ENCODE measurements around the gene ZNF385B.

The ZNF385B gene

GRCh38 chr2:179856205-179856604, 5.2 kb downstream of the ZNF385B start:
- no peak for DNase-seq

DNA sequence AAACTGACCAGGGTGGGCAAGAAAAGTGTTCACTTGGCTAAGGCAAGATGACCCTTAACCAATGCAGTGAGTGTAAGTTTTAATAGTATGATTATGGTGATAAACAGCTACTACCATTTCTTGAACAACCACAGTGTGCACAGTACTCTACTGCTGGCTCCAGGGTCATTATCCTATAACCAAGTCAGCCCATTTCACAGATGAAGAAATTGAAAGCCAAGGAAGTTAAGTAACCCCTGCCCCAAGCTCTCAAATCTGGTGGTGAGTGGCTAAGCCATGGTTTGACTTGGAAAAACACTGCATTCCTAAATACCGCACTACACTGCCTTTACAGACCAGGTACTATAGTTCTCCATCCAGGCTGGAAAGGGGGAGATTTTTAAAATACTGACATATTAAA, 5.7 kb downstream of the ZNF385B start:
- DNase-seq = no peak

- no peak for DNase-seq
These were observed 6.5 kb downstream of the ZNF385B start for GRCh38 chr2:179854891-179855290.

DNA sequence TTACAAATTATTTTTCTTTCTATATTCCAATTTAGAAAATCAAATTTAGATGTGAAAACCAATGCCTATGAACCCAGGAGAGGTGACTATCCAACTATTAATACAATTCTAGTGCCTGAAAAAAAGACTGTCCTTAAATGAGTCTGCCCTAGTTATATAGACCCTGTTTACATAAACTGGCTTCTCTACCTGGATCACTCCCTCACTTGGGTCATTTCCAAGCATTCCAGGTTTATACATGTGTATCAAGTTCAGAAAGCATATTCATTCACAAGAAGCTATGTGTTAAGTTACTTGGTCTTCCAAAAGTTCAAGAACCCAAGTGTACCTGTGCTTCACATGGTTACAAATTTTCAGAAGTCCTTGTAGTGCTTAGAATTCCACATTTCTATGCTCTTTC, 8.3 kb downstream of the ZNF385B start:
- DNase-seq = no peak

DNA sequence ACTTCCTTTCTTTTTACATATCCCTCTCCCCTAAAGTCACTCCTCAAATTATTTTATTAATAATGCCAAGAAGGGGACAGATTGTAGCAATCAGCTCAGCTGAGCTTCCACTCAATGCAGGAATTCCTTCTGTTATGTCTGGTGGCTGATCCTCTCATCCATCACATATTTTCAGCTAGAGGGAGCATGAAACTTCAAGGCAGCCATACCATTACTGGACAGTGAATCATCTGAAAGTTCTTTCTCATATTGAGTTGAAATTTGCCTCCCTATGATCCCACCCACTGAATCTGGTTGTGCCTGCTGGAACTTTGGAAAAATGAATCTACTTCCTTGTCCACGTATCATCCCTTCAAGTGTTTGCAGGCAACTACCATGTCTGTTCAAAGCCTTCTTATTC, 11.2 kb downstream of the ZNF385B start:
- no peak for DNase-seq

DNA sequence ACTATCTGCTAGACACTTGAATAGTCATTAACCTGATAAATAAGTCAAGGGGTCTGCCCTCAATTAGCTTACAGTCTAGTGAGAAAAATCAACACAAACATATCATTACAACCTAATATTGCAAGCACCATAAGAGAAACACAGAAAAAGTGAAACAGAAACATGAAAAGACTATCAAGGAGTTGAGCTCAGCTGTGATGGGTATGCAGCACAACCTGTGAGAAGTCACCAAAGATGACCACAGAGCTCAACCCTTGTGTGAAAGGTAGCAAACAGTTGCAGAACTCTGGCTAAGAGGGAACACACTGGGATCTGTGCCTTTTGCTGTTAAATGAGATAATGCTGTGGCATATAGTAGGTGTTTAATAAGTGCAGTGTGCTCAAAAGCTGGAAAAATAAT, 11.7 kb downstream of the ZNF385B start:
- no peak for DNase-seq

- no peak for DNase-seq
These were observed 17.9 kb downstream of the ZNF385B start for GRCh38 chr2:179843541-179843940.

DNA sequence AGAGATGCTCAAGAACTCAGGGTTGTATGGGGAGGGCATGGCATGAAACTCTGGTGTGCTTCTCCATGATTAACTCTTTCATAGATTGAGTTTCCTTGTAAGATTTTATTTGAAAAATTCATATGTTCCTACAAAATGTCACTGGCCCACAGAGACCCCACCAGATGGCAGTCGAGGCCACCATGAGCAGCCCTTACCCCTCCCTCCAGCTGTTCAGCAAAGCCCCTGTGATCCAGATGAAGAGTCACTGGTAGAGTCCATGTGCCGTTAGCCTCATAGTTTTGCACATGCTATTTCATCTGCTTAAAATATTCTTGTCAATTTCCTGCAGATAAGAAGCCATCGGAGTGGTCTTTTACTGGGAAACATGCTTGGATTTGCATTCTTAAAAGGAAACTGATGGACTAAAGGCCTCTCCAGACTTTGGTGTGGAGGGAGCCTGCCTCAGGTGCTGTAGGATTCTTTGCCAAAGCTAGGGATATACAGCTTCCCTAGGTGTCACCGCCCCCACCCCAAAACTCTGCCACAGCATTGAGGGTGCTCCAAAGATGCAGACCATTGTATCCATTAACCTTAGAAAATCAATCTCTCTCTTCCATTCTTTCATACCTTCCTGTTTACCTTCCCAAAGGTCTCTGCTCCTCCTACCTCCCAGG, 18.8 kb downstream of the ZNF385B start:
- peak in 1 of 51 donors; percentile 2 for DNase-seq

- no peak for DNase-seq
These were observed 20.6 kb downstream of the ZNF385B start for GRCh38 chr2:179840840-179841239.

- no peak for DNase-seq
These were observed 24.0 kb downstream of the ZNF385B start for GRCh38 chr2:179837408-179837807.

- DNase-seq = no peak
These were observed 31.2 kb downstream of the ZNF385B start for GRCh38 chr2:179830043-179830787.

- DNase-seq = no peak
These were observed 35.1 kb downstream of the ZNF385B start for GRCh38 chr2:179826297-179826696.

- DNase-seq = no peak
These were observed 35.9 kb downstream of the ZNF385B start for GRCh38 chr2:179825494-179825893.

DNA sequence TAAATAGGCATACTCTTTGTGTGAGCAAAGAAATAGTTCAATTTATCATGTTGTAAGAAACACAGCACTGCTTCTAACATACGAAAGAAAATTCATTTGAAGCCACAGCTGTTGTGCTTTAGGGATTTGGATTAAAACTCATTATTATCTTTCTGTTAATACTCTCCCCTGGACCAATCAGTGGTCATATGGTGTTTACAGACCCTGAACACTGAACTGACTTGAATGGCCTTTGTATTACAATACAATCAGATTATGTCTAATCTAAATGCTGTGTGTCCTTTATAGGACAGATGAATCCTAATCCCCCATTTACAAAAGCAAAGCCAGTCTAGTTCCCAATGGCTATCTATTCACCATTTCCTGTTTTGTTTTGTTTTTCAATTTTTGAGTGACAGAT, 36.5 kb downstream of the ZNF385B start:
- DNase-seq = no peak

DNA sequence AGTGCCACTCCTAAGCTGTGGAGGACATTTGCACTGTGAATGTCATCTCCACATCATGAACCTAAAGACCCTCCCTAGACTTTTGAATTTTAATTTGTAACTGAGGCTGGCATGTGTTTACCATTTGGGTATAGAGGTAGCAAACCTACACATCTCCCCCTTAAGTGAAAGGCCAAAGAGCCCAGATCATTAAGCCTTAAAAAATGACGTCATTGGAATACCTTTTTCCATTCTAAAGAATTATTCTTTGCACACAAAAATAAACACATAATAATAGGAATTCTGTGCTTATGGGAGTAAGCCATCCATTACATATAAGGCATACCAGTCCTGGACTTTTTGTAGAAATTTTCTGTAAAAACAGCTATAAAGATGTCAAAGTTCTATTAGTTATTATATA, 38.9 kb downstream of the ZNF385B start:
- DNase-seq = no peak

- DNase-seq = no peak
These were observed 42.9 kb downstream of the ZNF385B start for GRCh38 chr2:179818546-179818945.

- no peak for DNase-seq
These were observed 44.1 kb downstream of the ZNF385B start for GRCh38 chr2:179817181-179817841.

DNA sequence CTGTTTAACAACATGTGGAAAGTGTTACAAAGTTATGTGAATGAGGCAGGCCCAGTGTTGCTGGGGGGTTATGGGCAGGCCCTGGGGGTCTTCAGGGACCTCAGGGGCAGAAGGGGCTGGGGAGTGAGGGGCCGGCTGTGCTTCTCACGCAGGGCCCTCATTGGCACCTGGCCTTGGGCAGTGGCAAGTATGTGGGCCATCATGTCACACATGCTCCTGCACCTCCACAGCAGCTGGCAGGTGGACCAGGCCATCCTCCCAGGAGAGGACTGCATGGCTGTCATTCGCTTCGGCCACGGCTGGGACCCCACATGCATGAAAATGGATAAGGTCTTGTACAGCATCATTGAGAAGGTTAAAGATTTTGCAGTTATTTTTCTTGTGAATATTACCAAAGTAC, 47.4 kb downstream of the ZNF385B start:
- no peak for DNase-seq

- no peak for DNase-seq
These were observed 48.9 kb downstream of the ZNF385B start for GRCh38 chr2:179812501-179812900.

DNA sequence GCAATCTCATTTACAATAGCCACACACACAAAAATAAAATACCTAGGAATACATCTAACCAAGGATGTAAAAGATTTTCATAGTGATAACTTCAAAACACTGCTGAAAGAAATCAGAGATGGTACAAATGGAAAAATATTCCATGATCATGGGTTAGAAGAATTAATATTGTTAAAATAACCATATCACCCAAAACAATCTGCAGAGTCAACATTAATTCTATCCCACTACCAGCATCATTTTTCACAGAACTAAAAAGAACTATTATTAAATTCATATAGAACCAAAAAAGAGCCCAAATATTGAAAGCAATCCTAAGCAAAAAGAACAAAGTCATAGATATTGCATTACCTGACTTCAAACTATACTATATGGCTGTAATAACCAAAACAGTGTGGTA, 50.4 kb downstream of the ZNF385B start:
- no peak for DNase-seq

DNA sequence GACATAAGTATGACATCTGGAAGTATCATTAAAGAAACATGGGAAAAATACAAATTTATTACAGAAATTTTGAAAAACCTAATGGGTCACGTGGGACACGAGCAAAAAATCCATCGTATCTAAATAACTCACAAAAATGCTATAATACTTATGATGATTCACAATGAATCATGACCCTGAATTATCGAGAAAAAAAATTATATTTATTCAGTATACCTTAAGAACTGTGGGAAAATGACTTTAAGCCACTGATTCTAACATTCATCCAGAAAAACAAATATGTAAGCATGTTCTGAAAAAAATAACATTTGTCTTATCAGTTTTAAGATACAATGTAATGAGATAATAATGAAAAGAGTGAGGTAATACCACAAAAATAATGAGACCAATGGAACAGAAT, 51.8 kb downstream of the ZNF385B start:
- DNase-seq = no peak

- DNase-seq = no peak
These were observed 56.4 kb downstream of the ZNF385B start for GRCh38 chr2:179805001-179805400.

DNA sequence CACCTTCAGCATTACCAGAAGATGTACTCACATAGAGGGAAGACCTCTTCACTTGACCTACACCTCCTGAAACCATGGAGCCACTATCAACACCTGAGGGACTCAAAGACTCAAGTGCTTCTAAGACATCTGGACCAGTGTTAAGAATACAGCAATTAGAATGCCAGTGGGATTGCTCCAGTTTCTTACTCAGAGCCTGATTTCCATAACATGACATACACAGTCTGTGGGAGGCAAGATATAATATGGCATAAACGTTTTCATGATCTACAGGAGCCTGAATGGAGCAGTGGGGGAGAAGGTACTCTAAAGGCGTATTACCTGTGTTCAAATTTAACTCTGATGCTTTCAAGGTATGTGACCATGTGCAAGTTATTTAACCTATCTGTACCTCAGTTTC, 57.2 kb downstream of the ZNF385B start:
- no peak for DNase-seq

Data from hypothalamus (tissue), 51 donors.